ENCODE data around the gene CDA.

The CDA gene

DNA sequence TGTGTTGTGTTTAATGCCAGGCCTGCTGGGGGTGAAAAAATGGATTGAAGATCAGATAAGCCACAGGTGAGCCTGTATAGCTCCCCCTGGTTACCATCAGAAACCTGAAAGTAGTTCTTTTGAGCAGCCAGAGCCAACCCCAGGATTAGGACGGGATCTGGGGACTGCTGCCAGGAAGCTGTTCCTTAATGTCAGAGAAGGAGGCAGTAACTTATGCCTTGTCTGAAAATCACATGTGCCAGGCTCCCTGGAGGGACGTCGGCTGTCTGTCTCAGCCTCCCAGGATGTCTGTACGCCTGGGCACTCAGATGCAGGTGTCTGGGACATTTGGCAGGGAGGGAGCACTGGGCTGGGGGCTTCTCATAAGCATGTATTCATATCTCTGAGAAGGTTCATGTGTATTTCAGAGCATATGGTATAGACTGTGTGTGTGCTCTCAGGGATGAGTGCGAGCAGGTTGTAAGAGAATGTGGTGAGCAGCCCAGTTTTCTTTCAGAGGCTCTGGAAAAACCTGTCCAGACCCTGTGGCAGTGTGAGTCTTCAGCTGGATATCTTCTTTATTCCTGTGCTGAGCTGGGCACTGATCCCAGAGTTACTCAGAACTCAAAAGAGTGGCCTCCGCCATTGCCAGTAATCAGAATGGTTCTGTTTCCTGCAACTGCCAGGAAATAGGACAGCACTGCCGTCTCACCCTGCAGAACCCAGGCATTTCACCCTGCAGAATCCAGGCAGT, 33.7 kb upstream of the CDA start:
- H3K4me3 ChIP-seq (replicated peaks; ENCODE audit: low read depth, low read length) = no peak overlapping the region
- no peak for TF ChIP-seq CTCF (IDR thresholded peaks at IDR 0.05; ENCODE audit: low read length, missing control alignments)
- peak; percentile 35 for DNase-seq (ENCODE audit: low read depth)

DNA sequence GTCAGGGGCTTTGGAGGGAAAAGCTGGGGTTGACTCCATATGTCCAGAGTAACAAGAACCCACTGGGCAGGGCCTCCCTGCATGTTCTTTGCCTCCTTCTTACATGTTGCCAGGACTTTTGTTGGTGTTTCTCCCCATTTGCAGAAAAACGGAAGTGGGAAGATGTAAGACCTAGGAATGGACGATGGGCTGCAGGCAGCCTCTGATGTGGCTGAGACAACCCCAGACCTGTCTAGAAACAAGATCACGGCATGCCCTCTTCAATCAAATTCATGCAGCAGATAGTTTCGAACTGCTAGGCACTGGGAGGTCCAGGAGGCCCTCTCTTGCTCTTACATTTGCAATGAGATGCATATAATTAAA, 33.2 kb upstream of the CDA start:
- no peak overlapping the region for H3K4me3 ChIP-seq (replicated peaks; ENCODE audit: low read depth, low read length)
- DNase-seq (ENCODE audit: low read depth) = no peak
- TF ChIP-seq CTCF (IDR thresholded peaks at IDR 0.05; ENCODE audit: low read length, missing control alignments) = no peak

DNA sequence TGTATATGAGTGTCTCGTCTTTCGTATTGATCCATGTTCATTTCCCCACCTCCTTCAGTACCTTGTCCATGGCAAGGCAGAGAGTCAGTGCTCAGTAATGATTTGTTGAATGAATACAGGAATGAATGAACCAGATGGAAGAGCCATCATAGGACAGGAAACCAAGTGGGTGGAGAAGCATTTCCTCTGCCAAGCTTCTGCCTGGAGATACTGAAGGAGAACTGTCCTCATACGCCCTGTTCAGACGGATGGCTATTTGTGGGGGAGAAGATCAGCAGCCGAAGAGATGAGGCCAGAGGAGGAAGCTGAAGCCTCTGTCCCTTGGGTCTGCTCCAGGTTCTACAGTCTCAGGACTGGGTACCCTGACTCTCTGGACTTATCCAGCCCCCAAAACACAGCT, 30.7 kb upstream of the CDA start:
- no peak overlapping the region for H3K4me3 ChIP-seq (replicated peaks; ENCODE audit: low read depth, low read length)
- peak; percentile 11 for DNase-seq (ENCODE audit: low read depth)
- TF ChIP-seq CTCF (IDR thresholded peaks at IDR 0.05; ENCODE audit: low read length, missing control alignments) = no peak

DNA sequence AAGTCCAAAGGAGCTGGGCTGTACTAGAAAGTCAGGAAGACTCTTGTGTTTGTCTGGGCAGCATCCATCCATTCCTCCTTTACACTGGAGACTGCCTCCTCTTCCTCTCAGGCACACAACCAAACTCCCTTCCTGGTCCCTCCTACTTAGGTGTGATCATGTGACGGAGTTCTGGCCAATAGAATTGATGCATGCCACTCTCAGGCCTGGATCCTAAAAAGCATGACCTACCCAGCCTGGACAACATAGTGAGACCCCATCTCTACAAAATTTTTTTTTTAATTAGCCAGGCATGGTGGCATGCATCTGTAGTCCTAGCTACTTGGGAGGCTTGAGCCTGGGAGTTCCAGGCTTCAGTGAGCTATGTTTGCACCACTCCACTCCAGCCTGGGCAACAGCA, 27.9 kb upstream of the CDA start:
- no peak overlapping the region for H3K4me3 ChIP-seq (replicated peaks; ENCODE audit: low read depth, low read length)
- no peak for TF ChIP-seq CTCF (IDR thresholded peaks at IDR 0.05; ENCODE audit: low read length, missing control alignments)
- no peak for DNase-seq (ENCODE audit: low read depth)

GRCh38 chr1:20565234-20565633, 23.7 kb upstream of the CDA start:
- no peak for DNase-seq (ENCODE audit: low read depth)
- no peak overlapping the region for H3K4me3 ChIP-seq (replicated peaks; ENCODE audit: low read depth, low read length)
- TF ChIP-seq CTCF (IDR thresholded peaks at IDR 0.05; ENCODE audit: low read length, missing control alignments) = no peak

DNA sequence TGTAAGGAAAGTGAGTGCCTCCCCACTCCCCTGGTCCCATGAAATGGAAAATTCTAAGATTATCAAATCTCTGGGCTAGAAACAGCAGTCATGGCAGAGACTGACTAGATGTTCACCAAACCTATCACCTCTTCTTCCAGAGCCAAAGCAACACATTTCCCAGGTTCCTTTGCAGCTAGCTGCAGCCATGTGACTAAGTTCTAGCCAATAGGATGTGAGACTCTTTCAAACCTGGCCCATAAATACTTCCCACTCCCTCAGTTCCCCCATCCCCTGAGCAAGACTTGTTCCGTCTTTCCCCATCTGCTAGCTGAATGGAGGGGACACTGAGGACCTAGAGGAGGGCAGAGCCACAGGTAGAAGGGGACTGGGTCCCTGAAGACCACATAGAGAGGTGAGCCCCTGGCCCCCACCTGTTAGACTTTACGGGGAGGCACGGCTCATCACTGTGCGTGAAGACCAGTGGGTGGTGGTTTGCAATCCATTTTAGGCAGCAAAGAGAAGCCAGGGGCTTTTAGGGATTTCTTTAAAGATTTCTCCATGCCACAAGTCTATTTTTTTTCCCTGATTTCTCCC, 19.3 kb upstream of the CDA start:
- no peak for DNase-seq (ENCODE audit: low read depth)
- TF ChIP-seq CTCF (IDR thresholded peaks at IDR 0.05; ENCODE audit: low read length, missing control alignments) = no peak
- H3K4me3 ChIP-seq (replicated peaks; ENCODE audit: low read depth, low read length) = no peak overlapping the region

GRCh38 chr1:20571427-20571826, 17.5 kb upstream of the CDA start:
- no peak overlapping the region for H3K4me3 ChIP-seq (replicated peaks; ENCODE audit: low read depth, low read length)
- no peak for TF ChIP-seq CTCF (IDR thresholded peaks at IDR 0.05; ENCODE audit: low read length, missing control alignments)
- no peak for DNase-seq (ENCODE audit: low read depth)
